Fibroblast of gingiva (primary cell): ENCODE measurements around the gene CUL5.
"Not testable (repeated sequence)": the region's sequence is repeated elsewhere in the genome, so short reads cannot be mapped to it uniquely, and the experiment has no call there.

ENCODE experiments used
- DNase-seq: peaks from one replicate; pipeline ENCODE4 v3.0.0-alpha.2; 2011; ENCODE audit warnings: low read depth

CUL5 gene

DNA sequence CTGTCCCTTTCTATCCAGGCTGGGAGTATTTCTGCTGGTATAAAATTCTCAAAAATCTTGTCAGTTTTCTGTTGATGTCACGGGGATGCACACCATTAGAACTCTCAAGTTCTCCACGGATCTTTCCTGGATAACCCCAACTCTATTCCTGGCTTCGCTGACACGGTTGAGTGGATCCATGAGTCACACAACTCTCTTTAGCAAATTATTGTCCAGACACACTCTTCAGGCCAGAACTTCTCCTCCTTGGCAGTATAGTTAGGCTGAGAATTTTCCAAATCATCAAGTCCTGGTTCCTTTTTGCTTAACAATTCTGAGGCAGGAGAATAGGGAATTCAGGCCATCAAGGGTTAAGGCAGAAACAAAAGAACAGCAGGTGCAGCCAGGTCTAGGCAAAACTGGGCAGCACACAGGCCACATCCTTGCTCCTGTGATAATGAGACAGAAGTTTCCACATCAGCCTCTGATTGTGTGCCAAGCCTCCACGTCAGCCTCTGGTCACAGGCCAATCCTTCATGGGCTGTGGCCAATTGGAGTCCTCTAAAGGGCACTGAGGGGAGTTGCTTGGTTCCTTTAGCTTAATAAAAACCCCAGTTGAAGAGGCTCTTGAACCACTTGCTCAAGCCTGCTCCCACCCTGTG, 106.9 kb downstream of the CUL5 start:
- DNase-seq, result peak; percentile 85

DNA sequence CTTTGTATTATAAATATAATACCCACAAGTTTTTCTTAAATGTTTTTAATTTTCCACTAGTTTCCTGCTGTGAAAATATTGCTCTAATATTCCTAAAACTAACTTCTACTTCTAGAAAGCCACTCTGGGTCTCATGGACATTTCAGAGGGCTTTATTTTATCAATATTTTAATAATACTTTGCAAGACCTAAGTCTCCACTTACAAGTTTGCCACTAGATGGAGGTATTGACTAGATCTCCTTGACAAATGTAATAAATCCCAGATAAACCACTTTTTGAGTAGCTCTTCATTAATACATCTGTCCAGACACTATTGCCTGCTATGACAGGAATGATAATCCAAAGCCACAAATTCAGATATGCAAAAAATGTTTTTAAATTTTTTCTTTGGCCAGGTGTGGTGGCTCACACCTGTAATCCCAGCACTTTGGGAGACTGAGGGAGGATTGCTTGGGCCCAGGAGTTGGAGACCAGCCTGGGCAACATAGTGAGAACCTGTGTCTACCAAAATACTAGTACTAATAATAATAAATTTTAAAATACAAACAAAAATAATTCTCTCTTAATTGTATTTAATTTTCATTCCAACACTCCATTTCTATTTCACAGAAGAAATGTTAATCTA, 109.2 kb downstream of the CUL5 start:
- DNase-seq, result peak; percentile 66

DNA sequence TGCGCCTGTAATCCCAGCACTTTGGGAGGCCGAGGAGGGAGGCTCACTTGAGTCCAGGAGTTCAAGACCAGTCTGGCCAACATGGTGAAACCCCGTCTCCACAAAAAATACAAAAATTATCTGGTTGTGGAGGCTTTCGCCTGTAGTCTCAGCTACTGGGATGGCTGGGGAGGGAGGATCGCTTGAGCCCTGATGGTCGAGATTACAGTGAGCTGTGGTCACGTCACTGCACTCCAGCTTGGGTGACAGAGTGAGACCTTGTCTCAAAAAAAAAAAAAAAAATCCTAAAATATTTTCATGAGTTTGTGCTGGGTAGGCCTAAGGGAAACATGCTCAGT, 112.2 kb downstream of the CUL5 start:
- DNase-seq, result not testable (repeated sequence)

DNA sequence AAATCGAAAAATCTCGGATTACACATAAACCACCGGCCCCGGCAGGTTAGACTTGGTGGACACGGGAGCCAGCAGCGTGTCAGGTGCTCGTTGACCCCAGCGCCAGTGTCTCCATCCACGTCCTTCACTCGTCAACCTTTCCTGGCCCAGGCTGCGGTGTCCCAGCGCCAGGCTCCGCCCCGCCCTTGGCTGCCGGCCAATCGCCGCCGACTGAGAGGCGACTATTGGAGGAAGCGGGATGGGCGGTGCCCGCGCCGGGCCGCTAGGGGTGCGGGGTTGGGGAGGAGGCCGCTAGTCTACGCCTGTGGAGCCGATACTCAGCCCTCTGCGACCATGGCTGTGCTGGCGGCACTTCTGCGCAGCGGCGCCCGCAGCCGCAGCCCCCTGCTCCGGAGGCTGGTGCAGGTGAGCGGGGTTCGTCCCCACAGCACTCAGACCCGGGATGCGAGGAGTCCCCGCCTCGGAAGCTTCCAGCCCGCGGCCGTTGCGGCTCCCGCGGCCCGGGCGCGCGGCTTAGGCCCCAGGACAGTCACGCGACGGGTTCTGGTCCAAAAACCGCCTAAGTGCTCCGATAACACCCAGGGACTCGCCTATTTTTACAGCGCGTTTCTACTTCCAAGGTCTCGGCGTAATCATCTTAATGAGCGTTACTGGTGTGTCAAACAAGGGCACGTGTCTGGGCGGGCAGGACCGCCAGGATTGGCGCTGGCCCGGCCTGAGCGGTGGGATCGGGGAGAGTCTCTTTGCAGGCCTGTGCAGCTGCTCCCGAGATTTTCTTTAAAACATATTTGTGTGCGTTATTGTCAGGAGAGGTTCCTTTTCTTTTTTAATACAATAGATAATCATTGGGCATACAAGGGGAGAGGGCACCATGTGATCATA, 112.8 kb downstream of the CUL5 start, which contains the start of gene ACAT1:
ACAT1 (plus strand) TSS at position 294 of the 882 bp plus-strand sequence; CDS start at position 334, 40 bp downstream.
- DNase-seq, result peak; percentile 88

DNA sequence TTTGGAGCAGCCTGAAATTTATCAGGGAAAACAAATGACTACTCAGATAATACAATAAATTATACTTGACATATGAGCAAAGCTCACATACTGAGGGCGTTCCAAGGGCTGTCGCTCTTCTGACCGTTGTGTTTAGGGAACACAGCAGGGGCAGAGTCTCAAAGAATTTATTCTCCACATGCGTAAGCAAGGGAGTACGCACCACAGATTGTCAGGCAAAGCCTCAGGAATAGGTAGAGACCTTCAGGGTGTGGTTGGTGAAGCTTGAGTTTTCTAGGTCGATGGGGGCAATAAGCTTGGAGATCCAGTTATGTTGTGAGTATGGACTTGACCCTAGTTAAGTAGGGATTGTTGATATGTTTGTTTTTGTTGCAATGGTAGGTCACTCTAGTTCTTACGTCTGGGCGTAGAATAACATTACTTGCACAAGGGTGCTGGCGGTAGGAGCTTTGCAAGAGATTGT, 113.5 kb downstream of the CUL5 start:
- peak; percentile 68 for DNase-seq

DNA sequence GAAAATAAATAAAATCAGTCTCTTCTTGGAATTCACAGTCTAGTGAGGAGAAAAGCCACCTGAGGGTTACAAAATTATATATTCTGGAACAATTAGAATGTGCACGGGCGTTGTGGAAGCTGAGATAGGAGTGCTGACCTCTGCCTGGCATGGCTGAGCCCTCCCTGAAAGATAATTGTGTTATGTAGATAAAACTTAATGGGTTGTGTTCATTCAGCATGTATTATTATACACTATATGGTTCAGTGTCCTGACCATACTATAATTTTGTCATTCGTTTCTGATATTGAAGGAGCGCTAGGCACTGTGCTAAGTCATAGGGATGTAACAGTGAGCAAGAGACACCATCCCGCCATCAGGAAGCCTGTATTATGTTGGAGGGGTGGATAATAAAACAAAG, 116.4 kb downstream of the CUL5 start:
- no peak for DNase-seq

DNA sequence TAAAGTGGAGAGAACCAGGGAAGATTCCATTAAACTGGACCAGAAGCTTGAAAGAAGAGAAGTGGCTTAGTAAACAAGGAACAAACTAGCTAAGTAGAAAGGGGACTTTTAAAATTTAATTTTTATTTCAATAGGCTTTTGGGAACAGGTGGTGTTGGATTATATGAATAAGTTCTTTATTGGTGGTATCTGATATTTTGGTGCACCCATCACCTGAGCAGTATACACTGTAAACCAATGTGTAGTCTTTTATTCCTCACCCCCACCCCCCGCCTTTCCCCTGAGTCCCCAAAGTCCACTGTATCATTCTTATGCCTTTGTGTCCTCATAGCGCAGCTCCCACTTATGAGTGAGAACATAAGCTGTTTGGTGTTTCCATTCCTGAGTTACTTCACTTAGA, 120.1 kb downstream of the CUL5 start:
- no peak for DNase-seq

DNA sequence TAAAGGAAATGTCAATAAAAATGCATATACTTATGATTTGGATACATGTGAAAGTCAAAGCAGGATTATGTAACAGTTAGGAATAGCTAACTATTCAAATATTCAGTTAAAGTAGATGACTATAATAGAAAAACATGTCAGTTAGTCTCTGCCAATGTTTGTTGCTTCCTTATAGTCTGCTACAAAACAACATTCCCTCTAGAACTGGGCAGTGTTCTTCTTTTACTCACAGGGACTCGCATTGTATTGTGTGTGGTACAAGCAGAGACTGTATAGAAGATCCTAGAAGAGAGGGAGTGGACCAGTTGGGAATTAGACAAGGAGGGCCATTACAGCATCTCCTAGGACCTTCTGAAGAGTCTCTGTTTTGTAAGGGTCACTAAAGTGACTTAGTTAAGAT, 123.3 kb downstream of the CUL5 start:
- peak; percentile 4 for DNase-seq

DNA sequence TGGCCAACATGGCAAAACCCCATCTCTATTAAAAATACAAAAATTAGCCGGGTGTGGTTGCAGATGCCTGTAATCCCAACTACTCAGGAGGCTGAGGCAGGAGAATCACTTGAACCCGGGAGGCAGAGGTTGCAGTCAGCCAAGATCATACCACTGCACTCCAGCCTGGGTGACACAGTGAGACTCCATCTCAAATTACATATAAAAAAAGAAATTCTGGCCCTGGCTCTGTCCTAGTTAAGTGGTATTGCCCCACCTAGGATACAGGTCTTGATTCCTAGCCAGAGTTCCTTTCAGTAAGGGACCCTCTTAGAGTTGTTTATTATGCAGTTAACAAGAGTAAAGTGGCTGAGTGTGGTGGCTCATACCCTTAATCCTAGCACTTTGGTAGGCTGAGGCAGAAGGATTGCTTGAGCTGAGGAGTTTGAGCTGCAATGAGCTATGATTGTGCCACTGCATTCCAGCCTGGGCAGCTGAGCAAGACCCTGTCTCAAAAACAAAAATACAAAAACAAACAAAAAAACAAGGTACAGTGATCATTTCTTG, 124.4 kb downstream of the CUL5 start:
- not testable (repeated sequence) for DNase-seq

DNA sequence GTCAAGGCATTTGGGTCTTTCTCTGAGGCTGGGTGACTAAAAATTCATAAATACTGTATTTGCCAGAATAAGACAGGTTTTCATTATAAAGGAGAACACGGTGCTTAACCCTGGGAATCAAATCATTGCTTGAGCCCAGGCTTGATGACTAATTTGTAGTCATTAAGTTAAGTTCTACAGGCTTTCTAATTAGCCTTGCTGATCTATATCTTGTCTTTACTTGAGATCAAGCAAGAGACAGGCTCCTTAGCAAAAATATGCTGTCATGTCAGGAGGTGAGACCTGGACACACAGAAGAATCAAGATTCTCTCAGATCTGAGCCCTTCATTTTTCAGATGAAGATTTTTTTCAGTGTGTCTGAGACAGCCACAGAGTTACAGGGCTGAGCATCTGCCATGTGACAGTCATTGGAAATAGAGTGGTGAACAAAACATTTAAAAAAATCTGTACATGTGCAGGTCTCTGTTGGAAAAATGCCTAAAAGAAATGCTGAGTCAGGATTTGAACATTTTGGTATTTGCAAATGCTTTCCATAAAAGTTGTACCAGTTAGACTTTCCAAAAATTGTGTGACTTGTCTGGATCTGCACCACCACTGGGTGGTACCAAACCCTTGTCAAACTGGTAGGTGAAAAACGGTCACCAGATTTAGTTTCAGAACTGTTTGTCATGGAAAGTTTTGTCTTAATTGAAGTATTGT, 127.3 kb downstream of the CUL5 start:
- DNase-seq, result peak; percentile 63

DNA sequence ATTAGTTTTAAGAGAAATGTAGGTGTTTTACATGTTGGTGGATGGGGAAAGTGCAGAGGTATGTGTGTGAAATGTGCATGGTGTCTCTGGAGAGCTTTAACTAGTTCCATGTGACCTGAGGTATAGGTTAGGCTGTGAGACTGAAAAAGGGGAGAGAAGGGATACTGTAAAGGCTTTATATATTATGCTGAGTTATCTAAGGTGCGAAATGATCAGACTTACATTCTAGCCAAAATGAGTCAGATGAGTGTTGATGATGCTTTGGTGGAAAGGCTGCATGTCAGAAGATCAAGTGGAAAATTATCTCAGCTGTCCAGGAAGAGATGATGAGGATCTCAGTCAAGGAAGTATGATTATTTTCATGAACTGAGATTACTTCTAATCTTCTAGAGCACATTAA, 128.5 kb downstream of the CUL5 start:
- no peak for DNase-seq

DNA sequence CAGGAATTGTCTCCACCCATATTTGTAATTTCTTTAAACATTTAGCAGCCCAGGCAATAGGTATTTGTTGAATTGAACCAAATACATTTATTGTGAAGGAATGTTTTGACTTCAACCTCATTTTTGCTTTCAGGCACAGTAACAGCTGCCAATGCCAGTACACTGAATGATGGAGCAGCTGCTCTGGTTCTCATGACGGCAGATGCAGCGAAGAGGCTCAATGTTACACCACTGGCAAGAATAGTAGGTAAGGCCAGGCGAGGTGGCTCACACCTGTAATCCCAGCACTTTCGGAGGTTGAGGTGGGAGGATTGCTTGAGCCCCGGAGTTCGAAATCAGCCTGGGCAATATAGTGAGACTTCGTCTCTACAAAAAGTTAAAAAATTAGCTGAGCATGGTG, 133.6 kb downstream of the CUL5 start:
- no peak for DNase-seq

DNA sequence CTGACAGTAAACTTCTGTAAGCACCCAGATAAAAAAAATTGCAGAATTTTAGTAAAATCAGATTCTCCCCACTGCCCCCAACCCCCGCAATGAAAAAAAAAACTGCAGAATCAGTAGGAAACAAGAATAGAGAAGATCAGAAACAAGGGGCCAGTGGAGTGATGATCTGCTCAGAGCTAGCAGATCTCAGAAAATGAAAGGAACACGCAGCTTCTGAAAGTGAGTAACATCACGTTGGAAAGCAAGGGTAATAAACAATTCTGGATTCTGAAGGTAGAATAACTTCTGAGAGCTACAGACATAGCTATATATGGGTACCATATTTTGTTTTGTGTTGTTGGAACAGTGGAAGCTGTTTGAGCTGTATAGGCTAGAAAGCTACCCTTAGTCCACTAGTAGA, 135.9 kb downstream of the CUL5 start:
- no peak for DNase-seq

DNA sequence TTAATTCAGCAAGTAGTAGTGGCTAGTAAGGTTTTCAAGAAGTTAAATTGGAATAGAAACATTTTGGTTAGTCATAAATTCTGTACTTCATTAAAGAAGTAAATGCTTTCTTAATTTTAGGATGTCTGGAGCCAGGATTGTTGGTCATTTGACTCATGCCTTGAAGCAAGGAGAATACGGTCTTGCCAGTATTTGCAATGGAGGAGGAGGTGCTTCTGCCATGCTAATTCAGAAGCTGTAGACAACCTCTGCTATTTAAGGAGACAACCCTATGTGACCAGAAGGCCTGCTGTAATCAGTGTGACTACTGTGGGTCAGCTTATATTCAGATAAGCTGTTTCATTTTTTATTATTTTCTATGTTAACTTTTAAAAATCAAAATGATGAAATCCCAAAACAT, 138.5 kb downstream of the CUL5 start:
- DNase-seq, result peak; percentile 21

DNA sequence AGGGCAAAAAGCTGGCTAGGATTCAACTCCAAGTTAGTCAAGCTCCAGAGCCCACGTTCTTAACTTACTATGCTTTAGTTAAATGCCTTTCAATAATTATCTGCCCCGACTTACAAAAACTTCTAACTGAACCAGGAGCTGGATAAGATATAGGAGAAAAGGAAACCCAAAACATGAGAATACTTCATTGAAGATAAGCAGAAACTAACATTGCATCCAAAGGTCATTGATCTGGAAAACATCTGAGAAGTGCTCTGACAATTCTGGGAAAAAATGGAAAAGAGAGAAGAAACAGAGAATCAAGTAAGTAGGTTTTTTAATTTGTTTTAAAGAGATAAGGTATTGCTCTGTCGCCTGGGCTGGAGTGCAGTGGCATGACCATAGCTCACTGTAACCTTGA, 139.9 kb downstream of the CUL5 start:
- DNase-seq, result no peak

DNA sequence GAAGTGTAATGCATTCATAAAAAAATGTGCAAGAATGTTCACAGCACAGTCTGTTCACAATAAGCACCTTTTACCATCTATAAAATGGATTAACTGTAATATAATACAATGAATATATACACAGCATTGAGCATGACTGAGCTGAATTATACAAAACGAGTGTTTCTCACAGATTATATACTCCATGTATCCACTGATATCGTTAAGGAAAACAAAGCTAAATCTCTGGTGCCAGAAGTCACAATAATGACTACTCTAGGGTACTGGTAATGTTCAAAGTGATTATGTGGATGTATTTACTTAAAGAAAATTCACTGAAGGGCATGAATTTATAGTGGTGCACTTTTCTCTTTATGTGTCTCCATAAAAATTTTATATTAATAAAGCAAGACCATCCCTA, 145.9 kb downstream of the CUL5 start:
- no peak for DNase-seq
